ENCODE results near the gene ATXN7L1.

GRCh38 chr7:105590793-105591192 lies 285.6 kb downstream of the ATXN7L1 start:
- TF ChIP-seq CTCF (IDR thresholded peaks at IDR 0.05), result no peak
- TF ChIP-seq POLR2A (IDR thresholded peaks at IDR 0.05), result no peak
- no peak for TF ChIP-seq EP300 (IDR thresholded peaks at IDR 0.05; ENCODE audit: low read depth)
- TF ChIP-seq POLR2AphosphoS5 (IDR thresholded peaks at IDR 0.05), result no peak
